Natural killer cell (primary cell): ENCODE measurements around the gene ABCB1. TPM values are rescaled to one million over a fixed set of nuclear protein-coding genes. Genes with fewer than 3 reads are reported as not detected.

Experiments used
- ATAC-seq, 3 donors: fragments of 150-1000 bp in 2 of 3; fragments of 200-7000 bp in 1 of 3; cut with Tn5 transposase; 1 replicate in 1 of 3; 2 replicates in 2 of 3; pipeline ENCODE4 v1.10.0; 2021; ENCODE audit warnings: mild to moderate bottlenecking in 2 of 3, moderate library complexity in 2 of 3
- DNase-seq, 2 donors: peaks; one replicate each; pipeline versions ENCODE4 v3.0.0 to v3.0.0-alpha.2; 2013 to 2021; ENCODE audit warnings: mixed read lengths in 1 of 2
- H3K27ac ChIP-seq: one replicate; pipeline ENCODE4 v1.5.1; 2013; ENCODE audit warnings: mild to moderate bottlenecking, low read length
- H3K27me3 ChIP-seq: one replicate; pipeline ENCODE4 v1.6.1; 2013; ENCODE audit warnings: low read length; ENCODE audit not compliant: control insufficient read depth, insufficient read depth
- H3K36me3 ChIP-seq: one replicate; pipeline ENCODE4 v1.6.1; 2013; ENCODE audit warnings: low read length; ENCODE audit not compliant: control insufficient read depth, insufficient read depth
- H3K4me1 ChIP-seq: one replicate; pipeline ENCODE4 v1.6.1; 2013; ENCODE audit warnings: low read length; ENCODE audit not compliant: control insufficient read depth, insufficient read depth
- H3K4me3 ChIP-seq: one replicate; pipeline ENCODE4 v1.5.1; 2013; ENCODE audit warnings: low read length
- H3K9me3 ChIP-seq: one replicate; pipeline ENCODE4 v1.6.1; 2013; ENCODE audit warnings: low read length; ENCODE audit not compliant: control insufficient read depth, insufficient read depth
- H3K27ac Mint-ChIP-seq, 2 donors: one replicate each; pipeline ENCODE4 v1.8.0; 2022; ENCODE audit warnings: mild to moderate bottlenecking in 2 of 2, mixed read lengths in 2 of 2, moderate library complexity in 1 of 2
- H3K27me3 Mint-ChIP-seq, 2 donors: one replicate each; pipeline ENCODE4 v1.8.0; 2022; ENCODE audit warnings: low read depth in 2 of 2, mixed read lengths in 2 of 2
- H3K36me3 Mint-ChIP-seq: one replicate; pipeline ENCODE4 v1.8.0; 2022; ENCODE audit warnings: mixed read lengths
- H3K4me1 Mint-ChIP-seq, 2 donors: one replicate each; pipeline ENCODE4 v1.8.0; 2022; ENCODE audit warnings: mixed read lengths in 2 of 2
- H3K4me3 Mint-ChIP-seq: one replicate; pipeline ENCODE4 v1.8.0; 2022; ENCODE audit warnings: mild to moderate bottlenecking, moderate library complexity, mixed read lengths
- H3K9me3 Mint-ChIP-seq, 2 donors: one replicate each; pipeline ENCODE4 v1.8.0; 2022; ENCODE audit warnings: mixed read lengths in 2 of 2
- CTCF ChIP-seq: fragments of 200-600 bp; IDR thresholded peaks from one replicate; pipeline ENCODE4 v1.8.0; 2022; ENCODE audit warnings: antibody characterized with exemption
- WGBS: methylation state at CpG from one replicate; pipeline ENCODE4 v1.1.7; 2013; ENCODE audit warnings: missing lambda C conversion rate; ENCODE audit not compliant: insufficient coverage; 5-methylcytosine and 5-hydroxymethylcytosine counted together
- intact Hi-C: fragments of 100-400 bp; cut with micrococcal nuclease; formaldehyde crosslinking; loops from one replicate; pipeline ENCODE4 v1.14.2; 2022
- total RNA-seq, 4 donors: library from RNA; stranded (reverse); fragments of 120-200 nt in 1 of 4; gene quantifications; one replicate each; pipeline versions ENCODE4 v1.2.3 to v1.2.4, GENCODE V29; 2013 to 2022

Gene ABCB1
- total RNA-seq, 3 donors from 2014 or later (not counting 1 experiment from before 2014, with no cell fraction given): 62.8 to 99.5 (median 81.4) TPM

GRCh38 chr7:87625101-87625500, 24.4 kb upstream of the ABCB1 start:
- TF ChIP-seq CTCF: no peak
- ATAC-seq: no peak
- no peak overlapping the region for H3K27ac Mint-ChIP-seq

GRCh38 chr7:87624628-87625027, 23.9 kb upstream of the ABCB1 start:
- H3K36me3 Mint-ChIP-seq: no peaks in the 10 kb centered on the region
- peaks cover 0 to 11% of the 10 kb centered on the region in 2 donors for H3K27me3 Mint-ChIP-seq
- DNase-seq (peak in 1 of 2 donors; percentile 4), ATAC-seq (no peak)
- Histone ChIP-seq H3K27ac (no peak overlapping the region), H3K4me1 (peaks cover 14% of the 10 kb centered on the region), H3K9me3 (no peaks in the 10 kb centered on the region), H3K4me3 (no peak overlapping the region), H3K36me3 (no peaks in the 10 kb centered on the region), H3K27me3 (no peaks in the 10 kb centered on the region)
- 96% methylated on average over 7 of the region's 7 CpGs for WGBS
- H3K9me3 Mint-ChIP-seq: no peaks in the 10 kb centered on the region
- peak; percentile 16 for TF ChIP-seq CTCF
- H3K4me3 Mint-ChIP-seq: no peak overlapping the region
- intact Hi-C loops: loop anchor here (5.0 kb wide), 1 partner anchor 253 kb away; the partner anchor contains the start of genes DBF4 and SLC25A40
- no peak overlapping the region for H3K27ac Mint-ChIP-seq
- H3K4me1 Mint-ChIP-seq: peaks cover 14 to 19% of the 10 kb centered on the region in 2 donors

More at GRCh38 chr7:87625101-87625500, 24.4 kb upstream of the ABCB1 start:
- H3K9me3 ChIP-seq: no peaks in the 10 kb centered on the region
- peaks cover 0 to 11% of the 10 kb centered on the region in 2 donors for H3K27me3 Mint-ChIP-seq
- intact Hi-C loops: loop anchor here (5.0 kb wide), 1 partner anchor 252 kb away; the partner anchor contains the start of genes DBF4 and SLC25A40
- H3K36me3 Mint-ChIP-seq: no peaks in the 10 kb centered on the region
- no peak overlapping the region for H3K4me3 Mint-ChIP-seq
- DNase-seq: no peak
- peaks cover 14% of the 10 kb centered on the region for H3K4me1 ChIP-seq
- H3K36me3 ChIP-seq: no peaks in the 10 kb centered on the region
- peaks cover 14 to 19% of the 10 kb centered on the region in 2 donors for H3K4me1 Mint-ChIP-seq
- H3K27me3 ChIP-seq: no peaks in the 10 kb centered on the region
- H3K27ac ChIP-seq: no peak overlapping the region
- no peaks in the 10 kb centered on the region for H3K9me3 Mint-ChIP-seq
- WGBS: 95% methylated on average over 12 of the region's 15 CpGs
- H3K4me3 ChIP-seq: no peak overlapping the region

GRCh38 chr7:87615197-87615596, 14.5 kb upstream of the ABCB1 start:
- peaks cover 16 to 25% of the 10 kb centered on the region in 2 donors for H3K27me3 Mint-ChIP-seq
- no peaks in the 10 kb centered on the region for H3K36me3 ChIP-seq
- no peak for TF ChIP-seq CTCF
- H3K4me1 Mint-ChIP-seq: no peaks in the 10 kb centered on the region
- no peak for DNase-seq
- H3K27me3 ChIP-seq: no peaks in the 10 kb centered on the region
- H3K4me3 ChIP-seq: no peak overlapping the region
- intact Hi-C loops: no loop called here
- no peaks in the 10 kb centered on the region for H3K9me3 ChIP-seq
- H3K9me3 Mint-ChIP-seq: no peaks in the 10 kb centered on the region
- H3K4me3 Mint-ChIP-seq: no peak overlapping the region
- no peaks in the 10 kb centered on the region for H3K36me3 Mint-ChIP-seq
- H3K27ac ChIP-seq: no peak overlapping the region
- WGBS: 82% methylated on average over 1 of the region's 1 CpG
- no peak for ATAC-seq
- no peaks in the 10 kb centered on the region for H3K4me1 ChIP-seq
- no peak overlapping the region for H3K27ac Mint-ChIP-seq

DNA sequence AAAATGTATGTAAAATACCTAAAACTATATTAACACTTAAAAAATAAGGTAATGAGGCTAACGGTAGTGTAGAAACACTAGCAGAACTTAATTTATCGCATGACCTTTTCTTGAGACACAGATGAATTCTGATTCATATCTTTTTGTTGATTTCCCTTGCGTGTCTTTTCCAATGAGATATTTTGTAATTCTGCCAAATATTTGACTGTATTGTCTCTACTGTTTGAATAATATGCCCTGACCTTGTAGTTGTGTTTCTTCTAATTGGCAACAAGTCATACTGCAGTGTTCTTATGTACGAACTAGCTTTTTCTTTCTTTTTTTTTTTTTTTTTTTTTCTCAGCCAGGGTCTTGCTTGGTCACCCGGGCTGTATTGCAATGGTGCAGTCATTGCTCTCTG, 9.2 kb upstream of the ABCB1 start:
- Mint-ChIP-seq H3K27me3 (peaks cover 12 to 24% of the 10 kb centered on the region in 2 donors), H3K36me3 (no peaks in the 10 kb centered on the region), H3K4me1 (no peaks in the 10 kb centered on the region), H3K4me3 (no peak overlapping the region), H3K27ac (no peak overlapping the region), H3K9me3 (no peaks in the 10 kb centered on the region)
- intact Hi-C loops: no loop called here
- no peaks in the 10 kb centered on the region for H3K27me3 ChIP-seq
- H3K4me3 ChIP-seq: no peak overlapping the region
- TF ChIP-seq CTCF: no peak
- H3K27ac ChIP-seq: no peak overlapping the region
- ATAC-seq (no peak), DNase-seq (no peak)
- H3K4me1 ChIP-seq: no peaks in the 10 kb centered on the region
- H3K9me3 ChIP-seq: no peaks in the 10 kb centered on the region
- 94% methylated on average over 4 of the region's 5 CpGs for WGBS
- no peaks in the 10 kb centered on the region for H3K36me3 ChIP-seq
